Ovary (tissue), 9 donors: Measurements from ENCODE around the gene TBC1D8. TPM values are rescaled to one million over a fixed set of nuclear protein-coding genes. Genes with fewer than 3 reads are reported as not detected.

Experiments used
- DNase-seq, 5 donors: peaks; one replicate each; pipeline ENCODE4 v3.0.0-alpha.2; 2019 to 2020
- H3K27ac ChIP-seq, 2 donors: fragments of 200-600 bp; one replicate each; pipeline versions ENCODE4 v1.5.1 to v1.8.0; 2019 to 2022
- H3K27me3 ChIP-seq: fragments of 200-600 bp; one replicate; pipeline ENCODE4 v1.8.0; 2022
- H3K36me3 ChIP-seq: fragments of 200-600 bp; sonication (generic); one replicate; pipeline ENCODE4 v1.5.1; 2019
- H3K4me1 ChIP-seq: one replicate; pipeline ENCODE4 v1.8.1; 2013; ENCODE audit warnings: mild to moderate bottlenecking, moderate library complexity; ENCODE audit not compliant: insufficient read depth
- H3K4me3 ChIP-seq: fragments of 200-600 bp; sonication (generic); one replicate; pipeline ENCODE4 v1.5.1; 2017
- H3K9me3 ChIP-seq, 2 donors: fragments of 200-600 bp in 1 of 2; sonication (generic) in 1 of 2; one replicate each; pipeline versions ENCODE4 v1.5.1 to v1.8.1; 2013 to 2019; ENCODE audit warnings: mild to moderate bottlenecking in 1 of 2, moderate library complexity in 1 of 2
- CTCF ChIP-seq, 3 donors: fragments of 450-650 bp in 2 of 3; fragments of 200-600 bp in 1 of 3; IDR thresholded peaks; one replicate each; pipeline versions ENCODE4 v1.5.1 to v1.8.0; 2016 to 2022; ENCODE audit warnings: antibody characterized with exemption in 3 of 3, mild to moderate bottlenecking in 1 of 3
- EP300 ChIP-seq: sonication (generic); formaldehyde crosslinking; IDR thresholded peaks from one replicate; pipeline ENCODE4 v1.6.1; 2017; ENCODE audit warnings: antibody characterized with exemption
- POLR2A ChIP-seq: fragments of 450-650 bp; IDR thresholded peaks from one replicate; pipeline ENCODE4 v1.6.1; 2017; ENCODE audit warnings: antibody characterized with exemption, mild to moderate bottlenecking, moderate library complexity
- WGBS, 3 donors: extraction: QIAGEN DNeasy Blood & Tissue Kit in 1 of 3; methylation state at CpG; one replicate each; pipeline versions ENCODE4 v1.1.5 to v1.1.7; 2013 to 2017; 5-methylcytosine and 5-hydroxymethylcytosine counted together
- intact Hi-C, 4 donors: fragments of 100-400 bp; cut with DNase I; formaldehyde crosslinking; loops; one replicate each; pipeline versions ENCODE4 v1.11.0 to v1.15.1; 2022 to 2023
- polyA plus RNA-seq, 2 donors: library from polyadenylated mRNA; stranded (reverse); fragments of 200-250 nt in 1 of 2; fragments of 350-450 nt in 1 of 2; fragmentation: Illumina TruSeq in 1 of 2; extraction: RNeasy Lipid Tissue Mini Kit (QIAGEN cat#74804) in 1 of 2; gene quantifications; one replicate each; pipeline ENCODE4 v1.2.3, GENCODE V29; 2013 to 2014
- total RNA-seq, 7 donors: library from RNA; depleted of rRNA in 2 of 7; stranded (reverse); fragments of >200 nt in 2 of 7; fragmentation: NEBNext Ultra II Directional in 3 of 7; extraction: Animal tissue kit (Norgen Biotek cat#: 25700) in 3 of 7; gene quantifications; one replicate each; pipeline versions ENCODE4 v1.1.0 to v1.2.4, GENCODE V29; 2016 to 2023
- donor health status: DM: no; HTN: no; CAD: no; lungs with moderate emphysema.
- donor health status: DM: no; HTN: no; CAD: no.
- donor health status: Bipolar disorder and iron deficiency.
- donor health status: DM: yes; HTN: yes; CAD: no.
- donor health status: DM: no; HTN: no; CAD: no.
- donor health status: DM: yes; HTN: yes; CAD: no.

The TBC1D8 gene
- total and polyA plus RNA-seq, 9 donors, result 10.8 to 44.6 (median 15.6) TPM

- H3K4me3 ChIP-seq, result no peak overlapping the region
- intact Hi-C loops, result no loop called here
- 85 to 89% (median 88%) methylated on average over 2 of the region's 2 CpGs for WGBS, 3 donors
- H3K27me3 ChIP-seq, result no peaks in the 10 kb centered on the region
- no peaks in the 10 kb centered on the region for H3K9me3 ChIP-seq
- no peak overlapping the region for H3K27ac ChIP-seq
- peaks cover 7% of the 10 kb centered on the region for H3K4me1 ChIP-seq
- TF ChIP-seq EP300 (no peak), POLR2A (no peak), CTCF (IDR thresholded peaks at IDR 0.05) (no peak)
- no peaks in the 10 kb centered on the region for H3K36me3 ChIP-seq
- DNase-seq, result no peak
These were observed 4.6 kb downstream of the TBC1D8 start for GRCh38 chr2:101146535-101146934.

- no peak for DNase-seq
- TF ChIP-seq CTCF (IDR thresholded peaks at IDR 0.05) (no peak), POLR2A (no peak), EP300 (no peak)
- H3K4me1 ChIP-seq, result peaks cover 7% of the 10 kb centered on the region
- H3K27ac ChIP-seq, result no peak overlapping the region
- no peaks in the 10 kb centered on the region for H3K27me3 ChIP-seq
- 83 to 89% (median 85%) methylated on average over 2 of the region's 2 CpGs for WGBS, 3 donors
- H3K9me3 ChIP-seq, result no peaks in the 10 kb centered on the region
- H3K4me3 ChIP-seq, result no peak overlapping the region
- intact Hi-C loops, result no loop called here
- H3K36me3 ChIP-seq, result no peaks in the 10 kb centered on the region
These were observed 5.8 kb downstream of the TBC1D8 start for GRCh38 chr2:101145406-101145805.

GRCh38 chr2:101142163-101142562 lies 9.0 kb downstream of the TBC1D8 start:
- H3K27me3 ChIP-seq, result no peaks in the 10 kb centered on the region
- no peaks in the 10 kb centered on the region for H3K36me3 ChIP-seq
- no peak overlapping the region for H3K4me3 ChIP-seq
- intact Hi-C loops, result no loop called here
- DNase-seq, result no peak
- no peak for TF ChIP-seq EP300
- TF ChIP-seq CTCF (IDR thresholded peaks at IDR 0.05), result no peak
- TF ChIP-seq POLR2A, result no peak
- no peaks in the 10 kb centered on the region for H3K9me3 ChIP-seq
- 98 to 100% (median 99%) methylated on average over 2 of the region's 2 CpGs for whole genome bisulfite sequencing, 3 donors
- no peak overlapping the region for H3K27ac ChIP-seq
- no peaks in the 10 kb centered on the region for H3K4me1 ChIP-seq

- no peak for TF ChIP-seq EP300
- no peak for TF ChIP-seq POLR2A
- TF ChIP-seq CTCF (IDR thresholded peaks at IDR 0.05), result no peak
- 68 to 83% (median 69%) methylated on average over 7 of the region's 7 CpGs for WGBS, 3 donors
- H3K27me3 ChIP-seq, result no peaks in the 10 kb centered on the region
- no peak overlapping the region for H3K4me3 ChIP-seq
- DNase-seq, result no peak
- H3K36me3 ChIP-seq, result no peaks in the 10 kb centered on the region
- H3K4me1 ChIP-seq, result no peaks in the 10 kb centered on the region
- no peaks in the 10 kb centered on the region for H3K9me3 ChIP-seq
- no peak overlapping the region for H3K27ac ChIP-seq
- intact Hi-C loops, result no loop called here
These were observed 10.1 kb downstream of the TBC1D8 start for GRCh38 chr2:101140978-101141655.
